ENCODE measurements around the gene TRIM66. TPM values are rescaled to one million over a fixed set of nuclear protein-coding genes. Genes with fewer than 3 reads are reported as not detected.

TRIM66 gene
- total and polyA plus RNA-seq, 2 donors (not counting 1 experiment from before 2014, with no cell fraction given): 3.9 to 13.7 TPM

DNA sequence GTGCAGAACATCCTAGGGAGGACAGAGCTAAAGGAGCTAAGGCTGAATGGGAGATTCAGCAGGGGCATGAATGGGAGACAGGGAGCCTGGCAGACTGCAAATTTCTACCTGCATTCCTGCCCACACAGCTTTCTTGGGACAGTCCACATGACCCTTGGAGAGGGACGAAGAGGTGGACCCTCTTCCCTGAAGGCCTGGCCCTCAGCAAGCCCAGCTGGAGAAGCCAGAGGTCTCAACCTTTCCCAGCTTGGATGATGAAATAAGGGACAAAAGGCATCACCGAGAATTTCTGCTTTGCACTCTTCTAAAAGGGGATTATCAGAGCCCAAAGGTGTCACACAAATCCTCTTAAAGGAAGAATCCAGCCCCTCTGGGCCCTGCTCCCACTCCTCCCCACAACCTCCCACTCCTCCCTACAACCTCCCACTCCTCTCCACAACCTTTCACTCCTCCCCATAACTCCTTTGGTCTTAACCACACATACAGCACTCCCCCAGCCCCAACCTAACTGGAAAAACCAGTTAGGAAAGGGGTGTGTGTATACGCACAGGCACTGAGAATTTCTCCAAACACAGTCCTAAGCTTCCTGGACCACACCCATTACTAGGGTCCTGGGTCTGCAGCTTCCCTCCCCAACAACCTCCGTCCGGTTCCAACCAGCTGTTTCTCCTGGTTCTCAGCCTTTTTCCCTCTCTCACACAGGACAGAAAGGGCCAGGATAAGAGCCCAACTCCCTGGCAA lies 38.6 kb upstream of the TRIM66 start:
- peak in 1 of 2 donors; percentile 28 for DNase-seq (ENCODE audit: low read depth in 2 of 2)
- no peaks in the 10 kb centered on the region for H3K9me3 ChIP-seq (ENCODE audit: control insufficient read depth, insufficient read depth, low read depth, low read length)
- no peak overlapping the region for H3K4me3 ChIP-seq (replicated peaks in 1 of 4; ENCODE audit: control extremely low read depth in 1 of 4, insufficient read depth in 1 of 4, low read depth in 3 of 4, low read length in 4 of 4)
- no peak overlapping the region for H3K9ac ChIP-seq (ENCODE audit: insufficient read depth, low read length)
- H3K4me2 ChIP-seq (ENCODE audit: extremely low read depth, insufficient read depth, low read length): peak overlapping the region; percentile 27
- H3K27me3 ChIP-seq (ENCODE audit: control insufficient read depth, insufficient read depth, low read length): no peaks in the 10 kb centered on the region
- H3K27ac ChIP-seq (ENCODE audit: insufficient read depth, low read length): peak overlapping the region; percentile 95
- H3K79me2 ChIP-seq (ENCODE audit: control insufficient read depth, insufficient read depth, low read length): no peaks in the 10 kb centered on the region
- no peaks in the 10 kb centered on the region for H3K36me3 ChIP-seq (ENCODE audit: control insufficient read depth, insufficient read depth, low read length)
- peaks cover 62% of the 10 kb centered on the region for H3K4me1 ChIP-seq (ENCODE audit: control insufficient read depth, extremely low read depth, insufficient read depth, low read length)
- TF ChIP-seq, protein P1, sequence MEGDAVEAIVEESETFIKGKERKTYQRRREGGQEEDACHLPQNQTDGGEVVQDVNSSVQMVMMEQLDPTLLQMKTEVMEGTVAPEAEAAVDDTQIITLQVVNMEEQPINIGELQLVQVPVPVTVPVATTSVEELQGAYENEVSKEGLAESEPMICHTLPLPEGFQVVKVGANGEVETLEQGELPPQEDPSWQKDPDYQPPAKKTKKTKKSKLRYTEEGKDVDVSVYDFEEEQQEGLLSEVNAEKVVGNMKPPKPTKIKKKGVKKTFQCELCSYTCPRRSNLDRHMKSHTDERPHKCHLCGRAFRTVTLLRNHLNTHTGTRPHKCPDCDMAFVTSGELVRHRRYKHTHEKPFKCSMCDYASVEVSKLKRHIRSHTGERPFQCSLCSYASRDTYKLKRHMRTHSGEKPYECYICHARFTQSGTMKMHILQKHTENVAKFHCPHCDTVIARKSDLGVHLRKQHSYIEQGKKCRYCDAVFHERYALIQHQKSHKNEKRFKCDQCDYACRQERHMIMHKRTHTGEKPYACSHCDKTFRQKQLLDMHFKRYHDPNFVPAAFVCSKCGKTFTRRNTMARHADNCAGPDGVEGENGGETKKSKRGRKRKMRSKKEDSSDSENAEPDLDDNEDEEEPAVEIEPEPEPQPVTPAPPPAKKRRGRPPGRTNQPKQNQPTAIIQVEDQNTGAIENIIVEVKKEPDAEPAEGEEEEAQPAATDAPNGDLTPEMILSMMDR (conservative IDR thresholded peaks at IDR 0.05 in 1 of 2, IDR thresholded peaks at IDR 0.05 in 1 of 2; ENCODE audit: low read depth in 1 of 2, low read length in 2 of 2): no peak
- TF ChIP-seq EZH2 (IDR thresholded peaks at IDR 0.05; ENCODE audit: low read length, missing control alignments): no peak
- H2AFZ ChIP-seq (ENCODE audit: low read length): no peak overlapping the region
- H4K20me1 ChIP-seq (ENCODE audit: control insufficient read depth, extremely low read depth, insufficient read depth, low read length): no peaks in the 10 kb centered on the region

DNA sequence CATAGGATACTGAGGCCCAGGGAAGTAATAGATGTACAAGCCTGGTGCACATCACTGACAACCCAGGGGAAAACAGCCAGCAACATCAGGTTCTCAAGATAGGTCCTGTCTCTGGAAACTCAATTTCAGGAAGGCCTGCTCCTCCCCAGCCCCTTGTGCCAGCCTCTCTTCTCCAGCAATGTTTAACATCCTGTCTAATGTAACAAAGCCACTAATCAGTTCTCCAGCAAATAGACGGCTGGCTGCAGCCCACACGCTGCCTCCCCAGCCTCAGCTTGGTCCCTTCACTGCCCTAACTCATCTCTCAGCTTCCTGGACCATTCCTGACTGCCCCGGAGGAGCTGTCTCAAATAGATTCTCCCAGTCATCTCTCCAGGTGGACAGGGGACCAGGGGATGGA lies 37.9 kb upstream of the TRIM66 start:
- no peaks in the 10 kb centered on the region for H3K27me3 ChIP-seq (ENCODE audit: control insufficient read depth, insufficient read depth, low read length)
- no peaks in the 10 kb centered on the region for H3K9me3 ChIP-seq (ENCODE audit: control insufficient read depth, insufficient read depth, low read depth, low read length)
- no peak overlapping the region for H3K4me3 ChIP-seq (replicated peaks in 1 of 4; ENCODE audit: control extremely low read depth in 1 of 4, insufficient read depth in 1 of 4, low read depth in 3 of 4, low read length in 4 of 4)
- no peaks in the 10 kb centered on the region for H3K79me2 ChIP-seq (ENCODE audit: control insufficient read depth, insufficient read depth, low read length)
- H3K27ac ChIP-seq (ENCODE audit: insufficient read depth, low read length): peak overlapping the region; percentile 95
- H2AFZ ChIP-seq (ENCODE audit: low read length): no peak overlapping the region
- H3K4me2 ChIP-seq (ENCODE audit: extremely low read depth, insufficient read depth, low read length): no peak overlapping the region
- no peak overlapping the region for H3K9ac ChIP-seq (ENCODE audit: insufficient read depth, low read length)
- peaks cover 3% of the 10 kb centered on the region for H3K36me3 ChIP-seq (ENCODE audit: control insufficient read depth, insufficient read depth, low read length)
- TF ChIP-seq EZH2 (IDR thresholded peaks at IDR 0.05; ENCODE audit: low read length, missing control alignments): no peak
- TF ChIP-seq, protein P1 (conservative IDR thresholded peaks at IDR 0.05 in 1 of 2, IDR thresholded peaks at IDR 0.05 in 1 of 2; ENCODE audit: low read depth in 1 of 2, low read length in 2 of 2): no peak
- no peaks in the 10 kb centered on the region for H4K20me1 ChIP-seq (ENCODE audit: control insufficient read depth, extremely low read depth, insufficient read depth, low read length)
- DNase-seq (ENCODE audit: low read depth in 2 of 2): no peak
- H3K4me1 ChIP-seq (ENCODE audit: control insufficient read depth, extremely low read depth, insufficient read depth, low read length): peaks cover 64% of the 10 kb centered on the region

DNA sequence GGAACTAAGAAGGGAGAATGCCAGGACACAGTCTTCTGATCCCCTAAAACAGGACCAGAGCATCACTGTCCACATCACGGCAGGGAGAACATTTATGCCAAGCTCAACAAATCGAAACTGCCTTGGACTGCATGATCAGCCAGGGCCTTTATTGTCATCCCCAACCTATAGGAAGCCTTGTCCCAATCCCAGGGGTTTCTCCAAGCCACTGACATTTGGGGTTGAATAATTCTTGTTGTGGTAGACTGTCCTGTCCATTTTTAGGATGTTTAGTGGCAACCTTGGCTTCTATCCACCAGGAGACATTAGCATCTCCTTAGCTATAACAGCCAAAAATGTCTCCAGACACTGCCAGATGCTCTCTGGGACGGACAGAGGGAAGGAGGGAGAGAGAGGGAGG lies 37.3 kb upstream of the TRIM66 start:
- H3K79me2 ChIP-seq (ENCODE audit: control insufficient read depth, insufficient read depth, low read length): no peaks in the 10 kb centered on the region
- TF ChIP-seq, protein P1 (conservative IDR thresholded peaks at IDR 0.05 in 1 of 2, IDR thresholded peaks at IDR 0.05 in 1 of 2; ENCODE audit: low read depth in 1 of 2, low read length in 2 of 2): no peak
- TF ChIP-seq EZH2 (IDR thresholded peaks at IDR 0.05; ENCODE audit: low read length, missing control alignments): no peak
- no peaks in the 10 kb centered on the region for H4K20me1 ChIP-seq (ENCODE audit: control insufficient read depth, extremely low read depth, insufficient read depth, low read length)
- H3K27me3 ChIP-seq (ENCODE audit: control insufficient read depth, insufficient read depth, low read length): no peaks in the 10 kb centered on the region
- H3K4me2 ChIP-seq (ENCODE audit: extremely low read depth, insufficient read depth, low read length): peak overlapping the region; percentile 73
- H3K9me3 ChIP-seq (ENCODE audit: control insufficient read depth, insufficient read depth, low read depth, low read length): no peaks in the 10 kb centered on the region
- H2AFZ ChIP-seq (ENCODE audit: low read length): no peak overlapping the region
- H3K9ac ChIP-seq (ENCODE audit: insufficient read depth, low read length): no peak overlapping the region
- no peak for DNase-seq (ENCODE audit: low read depth in 2 of 2)
- peak overlapping the region; percentile 95 for H3K27ac ChIP-seq (ENCODE audit: insufficient read depth, low read length)
- H3K36me3 ChIP-seq (ENCODE audit: control insufficient read depth, insufficient read depth, low read length): peaks cover 4% of the 10 kb centered on the region
- peaks cover 64% of the 10 kb centered on the region for H3K4me1 ChIP-seq (ENCODE audit: control insufficient read depth, extremely low read depth, insufficient read depth, low read length)
- no peak overlapping the region for H3K4me3 ChIP-seq (replicated peaks in 1 of 4; ENCODE audit: control extremely low read depth in 1 of 4, insufficient read depth in 1 of 4, low read depth in 3 of 4, low read length in 4 of 4)

All from fibroblast of lung (primary cell).